CD4-positive, alpha-beta T cell (primary cell): ENCODE data around the gene IMPDH2. TPM values are rescaled to one million over a fixed set of nuclear protein-coding genes. Genes with fewer than 3 reads are reported as not detected.

ENCODE experiments used
- ATAC-seq: fragments of 200-7000 bp; cut with Tn5 transposase; one replicate; pipeline ENCODE4 v1.10.0; 2022; ENCODE audit warnings: mild to moderate bottlenecking; ENCODE audit not compliant: poor library complexity
- CTCF ChIA-PET: fragments of 350-600 bp; sonication (Branson Sonifier 250); formaldehyde crosslinking; loops from one replicate; lab custom pipeline; 2021; ENCODE audit warnings: antibody characterized with exemption, inconsistent platforms; lab: Charles Lee
- POLR2A ChIA-PET: fragments of 350-600 bp; sonication (Branson Sonifier 250); formaldehyde crosslinking; loops from one replicate; lab custom pipeline; 2021; ENCODE audit warnings: antibody characterized with exemption, inconsistent platforms; lab: Charles Lee
- DNase-seq, 14 experiments: peaks; one replicate each; pipeline ENCODE4 v3.0.0-alpha.2; 2013 to 2020; ENCODE audit warnings: mixed read lengths in 2 of 14
- H3K27ac ChIP-seq, 2 donors: one replicate each; pipeline versions ENCODE4 v1.5.1 to v1.7.0; 2013; ENCODE audit warnings: low read length in 2 of 2, low read depth in 1 of 2, mild to moderate bottlenecking in 1 of 2
- H3K27me3 ChIP-seq, 2 experiments: 1 replicate in 1 of 2; 2 replicates in 1 of 2; pipeline versions ENCODE4 v1.6.1 to v1.7.0; 2013; ENCODE audit warnings: low read length in 2 of 2, control low read depth in 1 of 2, mild to moderate bottlenecking in 1 of 2, moderate library complexity in 1 of 2; ENCODE audit not compliant: insufficient read depth in 2 of 2, control insufficient read depth in 1 of 2
- H3K36me3 ChIP-seq: one replicate; pipeline ENCODE4 v1.6.1; 2013; ENCODE audit warnings: low read length, control low read depth; ENCODE audit not compliant: insufficient read depth
- H3K4me1 ChIP-seq: one replicate; pipeline ENCODE4 v1.6.1; 2013; ENCODE audit warnings: low read length, control low read depth; ENCODE audit not compliant: insufficient read depth
- H3K4me3 ChIP-seq: one replicate; pipeline ENCODE4 v1.5.1; 2013; ENCODE audit warnings: mild to moderate bottlenecking, low read length, moderate library complexity
- H3K9me3 ChIP-seq, 2 experiments: 1 replicate in 1 of 2; 2 replicates in 1 of 2; pipeline versions ENCODE4 v1.6.1 to v1.7.0; 2013; ENCODE audit warnings: low read length in 2 of 2, mild to moderate bottlenecking in 2 of 2, control low read depth in 1 of 2, moderate library complexity in 1 of 2; ENCODE audit not compliant: control insufficient read depth in 1 of 2, insufficient read depth in 1 of 2
- H3K27ac Mint-ChIP-seq: one replicate; pipeline ENCODE4 v1.8.0; 2020; ENCODE audit warnings: mixed read lengths
- H3K27me3 Mint-ChIP-seq: one replicate; pipeline ENCODE4 v1.8.0; 2021; ENCODE audit warnings: mixed read lengths
- H3K36me3 Mint-ChIP-seq: one replicate; pipeline ENCODE4 v1.8.0; 2021; ENCODE audit warnings: low read depth, mixed read lengths
- H3K4me1 Mint-ChIP-seq: one replicate; pipeline ENCODE4 v1.8.0; 2021; ENCODE audit warnings: low read depth, mixed read lengths
- H3K4me3 Mint-ChIP-seq: one replicate; pipeline ENCODE4 v1.8.0; 2020; ENCODE audit warnings: mild to moderate bottlenecking, mixed read lengths
- H3K9me3 Mint-ChIP-seq: one replicate; pipeline ENCODE4 v1.8.0; 2020; ENCODE audit warnings: mixed read lengths
- CTCF ChIP-seq: fragments of 200-600 bp; IDR thresholded peaks from one replicate; pipeline ENCODE4 v1.8.0; 2022; ENCODE audit warnings: antibody characterized with exemption, mild to moderate bottlenecking
- intact Hi-C, 2 experiments: fragments of 100-400 bp; cut with DNase I in 1 of 2; cut with micrococcal nuclease in 1 of 2; formaldehyde crosslinking; loops; one replicate each; pipeline versions ENCODE4 v1.15.1 to v1.9.0; 2023 to 2025; cut with DNase I, micrococcal nuclease
- microRNA-seq: library from miRNA; unstranded; fragments of <30 nt; microRNA quantifications from one replicate; pipeline ENCODE4 v1.2.0, GENCODE V29; 2021; ENCODE audit warnings: borderline microRNAs expressed, borderline replicate concordance
- total RNA-seq, 174 experiments: library from RNA in 2 of 174; stranded (reverse) in 2 of 174; gene quantifications; one replicate each; pipeline ENCODE4 v1.2.3 and lab custom pipeline; 2021 to 2026

IMPDH2 gene
- total RNA-seq, 2 experiments from 2014 or later, result 133 to 135 TPM

- Histone ChIP-seq H3K27ac (no peak overlapping the region), H3K4me1 (no peaks in the 10 kb centered on the region), H3K9me3 (no peaks in the 10 kb centered on the region), H3K36me3 (peaks cover 89% of the 10 kb centered on the region), H3K27me3 (no peaks in the 10 kb centered on the region), H3K4me3 (no peak overlapping the region)
- Mint-ChIP-seq H3K36me3 (peaks cover 83% of the 10 kb centered on the region), H3K9me3 (no peaks in the 10 kb centered on the region), H3K27ac (no peak overlapping the region), H3K27me3 (no peaks in the 10 kb centered on the region), H3K4me3 (no peak overlapping the region), H3K4me1 (no peaks in the 10 kb centered on the region)
- ChIA-PET CTCF (no interaction called here), POLR2A (interaction anchor here (1.7 kb wide), 1 partner anchor 27 kb away, joined by 5 read pairs; the partner anchor contains the start of gene WDR6)
- ATAC-seq (no peak), DNase-seq (no peak)
- no peak for TF ChIP-seq CTCF
- intact Hi-C loops, result loop anchor here in 1 of 2 experiments (10.0 kb wide), 2 partner anchors 295 to 465 kb away; partner anchors contain the start of gene C3orf62
These were observed 48.9 kb downstream of the IMPDH2 start for GRCh38 chr3:48980295-48980694.

GRCh38 chr3:48979451-48979850 is 49.7 kb downstream of the IMPDH2 start:
- Mint-ChIP-seq H3K36me3 (peaks cover 85% of the 10 kb centered on the region), H3K4me3 (no peak overlapping the region), H3K4me1 (no peaks in the 10 kb centered on the region), H3K9me3 (no peaks in the 10 kb centered on the region), H3K27me3 (no peaks in the 10 kb centered on the region), H3K27ac (no peak overlapping the region)
- DNase-seq, result no peak
- intact Hi-C loops, result no loop called here
- ATAC-seq, result no peak
- H3K9me3 ChIP-seq, result no peaks in the 10 kb centered on the region
- no peak overlapping the region for H3K4me3 ChIP-seq
- ChIA-PET POLR2A (interaction anchor here (1.7 kb wide), 1 partner anchor 28 kb away, joined by 5 read pairs; the partner anchor contains the start of gene WDR6), CTCF (no interaction called here)
- H3K36me3 ChIP-seq, result peaks cover 89% of the 10 kb centered on the region
- no peaks in the 10 kb centered on the region for H3K27me3 ChIP-seq
- no peak for TF ChIP-seq CTCF
- H3K4me1 ChIP-seq, result no peaks in the 10 kb centered on the region
- H3K27ac ChIP-seq, result no peak overlapping the region

Small RNA genes lying within 50 kb of the gene (microRNA-seq; reads per million reads assigned to microRNA genes)
- 9,767 reads per million, percentile 96 among the genes with 10 or more reads in this experiment for gene MIR191
- gene MIR425, result 1,566 reads per million, percentile 88 among the genes with 10 or more reads in this experiment

Other genes with a start within 250 kb of the IMPDH2 start
- 10 to 100 TPM; 47.4 to 48.3 TPM for gene PRKAR2A, start 181.5 kb downstream of the IMPDH2 start, total RNA-seq
- under 1 TPM; 0.41 to 0.78 TPM for gene SLC25A20, start 130.5 kb downstream of the IMPDH2 start, total RNA-seq
- gene ARIH2, start 110.6 kb downstream of the IMPDH2 start, total RNA-seq, result 100 to 1,000 TPM; 182 TPM
- gene P4HTM, start 39.2 kb downstream of the IMPDH2 start, total RNA-seq, result 10 to 100 TPM; 45.9 to 47.0 TPM
- gene WDR6, start 22.0 kb downstream of the IMPDH2 start, total RNA-seq, result 100 to 1,000 TPM; 132 to 134 TPM
- gene DALRD3, start 10.8 kb downstream of the IMPDH2 start, total RNA-seq, result 10 to 100 TPM; 15.1 to 15.6 TPM
- gene NDUFAF3, start 7.3 kb downstream of the IMPDH2 start, total RNA-seq, result 10 to 100 TPM; 52.7 to 53.2 TPM
- 100 to 1,000 TPM; 210 to 255 TPM for gene QRICH1, start 64.7 kb upstream of the IMPDH2 start, total RNA-seq
- gene QARS1, start 75.4 kb upstream of the IMPDH2 start, total RNA-seq, result 100 to 1,000 TPM; 264 to 287 TPM
- 10 to 100 TPM; 84.9 to 86.2 TPM for gene USP19, start 91.4 kb upstream of the IMPDH2 start, total RNA-seq
- gene LAMB2, start 103.7 kb upstream of the IMPDH2 start, total RNA-seq, result under 1 TPM; 0.36 to 0.60 TPM
- 10 to 100 TPM; 14.7 to 16.0 TPM for gene CCDC71, start 136.9 kb upstream of the IMPDH2 start, total RNA-seq
- 1 to 10 TPM; 1.2 to 1.6 TPM for gene KLHDC8B, start 142.2 kb upstream of the IMPDH2 start, total RNA-seq
- gene C3orf62, start 247.8 kb upstream of the IMPDH2 start, total RNA-seq, result 1 to 10 TPM; 7.0 to 7.5 TPM